Liver (tissue), 9 donors: ENCODE results near the gene SVEP1. TPM values are rescaled to one million over a fixed set of nuclear protein-coding genes. Genes with fewer than 3 reads are reported as not detected.
A peak's percentile ranks its signal among the peaks of the same experiment; 100 is the strongest.

Experiments used
- DNase-seq: peaks from one replicate; pipeline ENCODE4 v3.0.0-alpha.2; 2017; ENCODE audit warnings: low spot score
- H3K27ac ChIP-seq, 2 donors: one replicate each; pipeline ENCODE4 v1.7.0; 2013; ENCODE audit warnings: inconsistent platforms in 2 of 2, low read length in 2 of 2, control low read depth in 1 of 2, low read depth in 1 of 2, mild to moderate bottlenecking in 1 of 2
- H3K27me3 ChIP-seq, 4 donors: one replicate each; pipeline versions ENCODE4 v1.6.1 to v1.7.0; 2013; ENCODE audit warnings: low read length in 3 of 4, inconsistent platforms in 1 of 4, mild to moderate bottlenecking in 1 of 4, moderate library complexity in 1 of 4; ENCODE audit not compliant: control insufficient read depth in 4 of 4, insufficient read depth in 4 of 4
- H3K36me3 ChIP-seq, 4 donors: one replicate each; pipeline versions ENCODE4 v1.6.1 to v1.7.0; 2013; ENCODE audit warnings: low read length in 3 of 4, mild to moderate bottlenecking in 3 of 4, low read depth in 1 of 4, moderate library complexity in 1 of 4; ENCODE audit not compliant: control insufficient read depth in 4 of 4, insufficient read depth in 3 of 4
- H3K4me1 ChIP-seq, 4 donors: one replicate each; pipeline versions ENCODE4 v1.6.1 to v1.7.0; 2013; ENCODE audit warnings: low read length in 3 of 4, mild to moderate bottlenecking in 3 of 4, moderate library complexity in 1 of 4; ENCODE audit not compliant: control insufficient read depth in 4 of 4, insufficient read depth in 4 of 4
- H3K4me3 ChIP-seq, 3 donors: one replicate each; pipeline versions ENCODE4 v1.6.1 to v1.7.0; 2013; ENCODE audit warnings: low read length in 3 of 3, control low read depth in 1 of 3, low read depth in 1 of 3, mild to moderate bottlenecking in 1 of 3
- H3K9ac ChIP-seq, 2 donors: one replicate each; pipeline ENCODE4 v1.7.0; 2013; ENCODE audit warnings: low read length in 2 of 2, mild to moderate bottlenecking in 2 of 2, moderate library complexity in 2 of 2, control low read depth in 1 of 2, low read depth in 1 of 2
- H3K9me3 ChIP-seq, 4 donors: one replicate each; pipeline versions ENCODE4 v1.6.1 to v1.7.0; 2013; ENCODE audit warnings: low read length in 3 of 4; ENCODE audit not compliant: control insufficient read depth in 4 of 4
- ATF3 ChIP-seq: IDR thresholded peaks from 2 replicates; pipeline ENCODE4 v1.6.1; 2016; ENCODE audit warnings: antibody characterized with exemption
- CTCF ChIP-seq: fragments of 150-350 bp; IDR thresholded peaks from 2 replicates; pipeline ENCODE4 v1.5.1; 2017; ENCODE audit warnings: improper control_type of control experiment, low read depth, low read length; ENCODE audit not compliant: missing input control
- EGR1 ChIP-seq, 2 donors: IDR thresholded peaks; 2 replicates each; pipeline ENCODE4 v1.6.1; 2016 to 2018; ENCODE audit warnings: antibody characterized with exemption in 2 of 2, low read depth in 2 of 2
- FOXA1 ChIP-seq: IDR thresholded peaks from 2 replicates; pipeline ENCODE4 v1.6.1; 2016; ENCODE audit warnings: antibody characterized with exemption
- FOXA2 ChIP-seq: IDR thresholded peaks from 2 replicates; pipeline ENCODE4 v1.6.1; 2016; ENCODE audit warnings: antibody characterized with exemption
- GABPA ChIP-seq, 2 donors: IDR thresholded peaks in 1 of 2; conservative IDR thresholded peaks in 1 of 2; 2 replicates each; pipeline ENCODE4 v1.6.1; 2016; ENCODE audit warnings: antibody characterized with exemption in 2 of 2, mild to moderate bottlenecking in 1 of 2, moderate library complexity in 1 of 2
- HNF4A ChIP-seq, 2 donors: conservative IDR thresholded peaks; 2 replicates each; pipeline ENCODE4 v1.6.1; 2016; ENCODE audit warnings: antibody characterized with exemption in 2 of 2, mild to moderate bottlenecking in 2 of 2
- HNF4G ChIP-seq: IDR thresholded peaks from 2 replicates; pipeline ENCODE4 v1.6.1; 2016; ENCODE audit warnings: antibody characterized with exemption
- JUND ChIP-seq, 2 donors: IDR thresholded peaks; 2 replicates each; pipeline ENCODE4 v1.6.1; 2016; ENCODE audit warnings: antibody characterized with exemption in 2 of 2
- MAX ChIP-seq: IDR thresholded peaks from 2 replicates; pipeline ENCODE4 v1.6.1; 2016; ENCODE audit warnings: antibody characterized with exemption
- NR2F2 ChIP-seq: IDR thresholded peaks from 2 replicates; pipeline ENCODE4 v1.6.1; 2016; ENCODE audit warnings: antibody characterized with exemption
- RAD21 ChIP-seq, 2 donors: IDR thresholded peaks; 2 replicates each; pipeline ENCODE4 v1.6.1; 2016; ENCODE audit warnings: antibody characterized with exemption in 2 of 2, mild to moderate bottlenecking in 2 of 2
- REST ChIP-seq: IDR thresholded peaks from 2 replicates; pipeline ENCODE4 v1.6.1; 2016; ENCODE audit warnings: antibody characterized with exemption, mild to moderate bottlenecking
- RXRA ChIP-seq, 2 donors: IDR thresholded peaks; 2 replicates each; pipeline ENCODE4 v1.6.1; 2017 to 2018; ENCODE audit warnings: antibody characterized with exemption in 2 of 2, mild to moderate bottlenecking in 1 of 2
- SP1 ChIP-seq: IDR thresholded peaks from 2 replicates; pipeline ENCODE4 v1.6.1; 2018; ENCODE audit warnings: antibody characterized with exemption, mild to moderate bottlenecking
- TAF1 ChIP-seq: conservative IDR thresholded peaks from 2 replicates; pipeline ENCODE4 v1.6.1; 2016; ENCODE audit warnings: antibody characterized with exemption, mild to moderate bottlenecking
- YY1 ChIP-seq: IDR thresholded peaks from 2 replicates; pipeline ENCODE4 v1.6.1; 2016; ENCODE audit warnings: antibody characterized with exemption, mild to moderate bottlenecking
- ZBTB33 ChIP-seq: IDR thresholded peaks from 2 replicates; pipeline ENCODE4 v1.6.1; 2016; ENCODE audit warnings: antibody characterized with exemption
- WGBS: extraction: QIAGEN DNeasy Blood & Tissue Kit; methylation state at CpG from one replicate; pipeline ENCODE4 v1.1.7; 2013; 5-methylcytosine and 5-hydroxymethylcytosine counted together
- polyA plus RNA-seq, 2 donors: library from polyadenylated mRNA; stranded (reverse) in 1 of 2; unstranded in 1 of 2; fragments of 200-250 nt in 1 of 2; fragments of >200 nt in 1 of 2; fragmentation: Nextera tagmentation in 1 of 2; extraction: Ambion mirVana in 1 of 2; gene quantifications; one replicate each; pipeline versions ENCODE4 v1.2.1 to v1.2.3, GENCODE V29; 2013 to 2015
- total RNA-seq, 2 donors: library from RNA; depleted of rRNA; stranded (reverse); fragments of >200 nt; gene quantifications; one replicate each; pipeline ENCODE4 v1.2.3, GENCODE V29; 2014
- donor health status: healthy.
- donor health status: healthy.
- donor health status: healthy.
- donor health status: healthy.
- donor health status: healthy.

SVEP1 gene
- total and polyA plus RNA-seq, 4 donors = 0.58 to 7.5 (median 1.8) TPM

- Histone ChIP-seq H3K27ac (no peak overlapping the region), H3K36me3 (no peaks in the 10 kb centered on the region), H3K4me3 (no peak overlapping the region), H3K4me1 (no peaks in the 10 kb centered on the region), H3K27me3 (no peaks in the 10 kb centered on the region), H3K9ac (no peak overlapping the region), H3K9me3 (no peaks in the 10 kb centered on the region)
- no peak for TF ChIP-seq HNF4A (conservative IDR thresholded peaks at IDR 0.05)
- 72% methylated on average over 1 of the region's 1 CpG for WGBS
- no peak for DNase-seq
These were observed 19.7 kb downstream of the SVEP1 start for GRCh38 chr9:110559869-110560268.

GRCh38 chr9:110555551-110556331 is 23.8 kb downstream of the SVEP1 start:
- no peak for DNase-seq
- H3K27ac ChIP-seq = no peak overlapping the region

More at GRCh38 chr9:110555551-110556331, 23.8 kb downstream of the SVEP1 start:
- Histone ChIP-seq H3K9me3 (no peaks in the 10 kb centered on the region), H3K4me3 (no peak overlapping the region), H3K27me3 (no peaks in the 10 kb centered on the region), H3K9ac (no peak overlapping the region), H3K4me1 (no peaks in the 10 kb centered on the region), H3K36me3 (no peaks in the 10 kb centered on the region)
- WGBS = 33% methylated on average over 6 of the region's 6 CpGs
- TF ChIP-seq ZBTB33 (peak; percentile 31), CTCF (no peak), GABPA (IDR thresholded peaks at IDR 0.05 in 1 of 2, conservative IDR thresholded peaks at IDR 0.05 in 1 of 2) (peak in 1 of 2 donors; percentile 37), TAF1 (no peak), NR2F2 (peak; percentile 97), YY1 (peak; percentile 33), REST (peak; percentile 38), EGR1 (IDR thresholded peaks at IDR 0.05; ENCODE audit: low read depth in 2 of 2) (peak in 1 of 2 donors; percentile 46), JUND (IDR thresholded peaks at IDR 0.05) (peak; percentile 67 to 82), MAX (peak; percentile 52), FOXA1 (peak; percentile 71), RAD21 (IDR thresholded peaks at IDR 0.05) (peak; percentile 30 to 37), FOXA2 (peak; percentile 57), ATF3 (no peak), RXRA (IDR thresholded peaks at IDR 0.05) (peak; percentile 61 to 66), HNF4G (no peak), SP1 (peak; percentile 70), HNF4A (conservative IDR thresholded peaks at IDR 0.05) (peak; percentile 83 to 85)
